HG03520 (cell line): ENCODE results near the gene CDHR1.

Experiments
- ATAC-seq: cut with Tn5 transposase; IDR thresholded peaks from one replicate; pipeline ENCODE4 v1.9.1; 2021; ENCODE audit warnings: mild to moderate bottlenecking, moderate library complexity; ENCODE audit not compliant: unreplicated experiment

Gene CDHR1

GRCh38 chr10:84198206-84198915 is 4.0 kb downstream of the CDHR1 start:
- no peak for ATAC-seq

GRCh38 chr10:84200537-84201243 is 6.4 kb downstream of the CDHR1 start:
- ATAC-seq: no peak

GRCh38 chr10:84201244-84201606 is 6.9 kb downstream of the CDHR1 start:
- no peak for ATAC-seq

- ATAC-seq: no peak
Observed at GRCh38 chr10:84201682-84202081, 7.3 kb downstream of the CDHR1 start.

GRCh38 chr10:84202349-84202748 is 8.0 kb downstream of the CDHR1 start:
- no peak for ATAC-seq

GRCh38 chr10:84204122-84204521 is 9.8 kb downstream of the CDHR1 start:
- ATAC-seq: peak; percentile 64

GRCh38 chr10:84204610-84205009 is 10.3 kb downstream of the CDHR1 start:
- no peak for ATAC-seq

GRCh38 chr10:84205049-84205852 is 10.9 kb downstream of the CDHR1 start:
- peak; percentile 76 for ATAC-seq

- no peak for ATAC-seq
Observed at GRCh38 chr10:84205853-84206525, 11.7 kb downstream of the CDHR1 start.

GRCh38 chr10:84208023-84208422 is 13.7 kb downstream of the CDHR1 start:
- no peak for ATAC-seq

- ATAC-seq: no peak
Observed at GRCh38 chr10:84211566-84211965, 17.2 kb downstream of the CDHR1 start.

GRCh38 chr10:84212014-84212413 is 17.7 kb downstream of the CDHR1 start:
- no peak for ATAC-seq

GRCh38 chr10:84213076-84213475 is 18.7 kb downstream of the CDHR1 start:
- no peak for ATAC-seq

GRCh38 chr10:84214046-84214572 is 19.8 kb downstream of the CDHR1 start:
- ATAC-seq: no peak

- ATAC-seq: peak; percentile 84
Observed at GRCh38 chr10:84214612-84215235, 20.4 kb downstream of the CDHR1 start.

GRCh38 chr10:84216834-84217233 is 22.5 kb downstream of the CDHR1 start:
- no peak for ATAC-seq

- no peak for ATAC-seq
Observed at GRCh38 chr10:84217746-84218145, 23.4 kb downstream of the CDHR1 start.

GRCh38 chr10:84221916-84222315 is 27.6 kb downstream of the CDHR1 start:
- no peak for ATAC-seq

- ATAC-seq: no peak
Observed at GRCh38 chr10:84224411-84225028, 30.2 kb downstream of the CDHR1 start.
